HAP-1 (cell line): Measurements from ENCODE around the gene MED13.
A peak's percentile ranks its signal among the peaks of the same experiment; 100 is the strongest.

Source experiments
- DNase-seq, 2 experiments: peaks; one replicate each; pipeline ENCODE4 v3.0.0-alpha.2; 2016 to 2020; ENCODE audit warnings: low spot score in 2 of 2
- H3K27me3 ChIP-seq: fragments of 250-450 bp; sonication (Bioruptor Pico); 2 replicates; pipeline ENCODE4 v1.5.1; 2020; ENCODE audit warnings: low read depth, mild to moderate bottlenecking, moderate library complexity
- H3K36me3 ChIP-seq: fragments of 250-450 bp; sonication (Bioruptor Pico); replicated peaks from 2 replicates; pipeline ENCODE4 v1.5.1; 2020; ENCODE audit warnings: mild to moderate bottlenecking
- H3K4me1 ChIP-seq: fragments of 250-450 bp; sonication (Bioruptor Pico); 2 replicates; pipeline ENCODE4 v1.5.1; 2020; ENCODE audit warnings: mild to moderate bottlenecking
- H3K4me3 ChIP-seq: fragments of 250-450 bp; sonication (Bioruptor Pico); 2 replicates; pipeline ENCODE4 v1.5.1; 2020; ENCODE audit warnings: mild to moderate bottlenecking, moderate library complexity
- H3K9me3 ChIP-seq: fragments of 250-450 bp; sonication (Bioruptor Pico); 2 replicates; pipeline ENCODE4 v1.5.1; 2020; ENCODE audit warnings: mild to moderate bottlenecking, moderate library complexity
- in situ Hi-C: fragments of 300-500 bp; cut with MboI; formaldehyde crosslinking; loops from 3 replicates; pipeline ENCODE4 v1.14.3; 2020; ENCODE audit warnings: low sequenced_read_pairs, inconsistent platforms, mixed read lengths

MED13 gene

DNA sequence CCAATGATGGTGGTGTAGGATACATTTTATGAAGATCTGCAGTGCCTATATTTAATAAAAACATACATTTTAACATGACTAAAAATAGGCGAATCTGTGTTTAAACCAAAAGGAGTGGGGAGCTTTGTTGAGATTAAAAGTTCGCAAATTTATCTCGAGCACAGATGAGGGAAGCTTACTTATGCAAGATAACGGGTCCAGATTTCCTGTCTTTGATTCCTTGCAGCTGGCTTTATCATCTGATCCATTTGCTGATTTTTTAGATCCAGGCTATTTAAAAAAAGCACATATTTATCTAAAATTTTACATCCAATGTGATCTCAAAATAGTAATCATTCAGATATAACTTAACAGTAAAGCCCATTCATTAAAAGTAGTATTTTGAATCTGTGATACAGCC, 80.3 kb downstream of the MED13 start:
- no peak for DNase-seq
- Histone ChIP-seq H3K4me1 (no peaks in the 10 kb centered on the region), H3K36me3 (peaks cover 40% of the 10 kb centered on the region), H3K4me3 (no peak overlapping the region), H3K27me3 (no peaks in the 10 kb centered on the region), H3K9me3 (no peaks in the 10 kb centered on the region)
- in situ Hi-C loops: no loop called here

DNA sequence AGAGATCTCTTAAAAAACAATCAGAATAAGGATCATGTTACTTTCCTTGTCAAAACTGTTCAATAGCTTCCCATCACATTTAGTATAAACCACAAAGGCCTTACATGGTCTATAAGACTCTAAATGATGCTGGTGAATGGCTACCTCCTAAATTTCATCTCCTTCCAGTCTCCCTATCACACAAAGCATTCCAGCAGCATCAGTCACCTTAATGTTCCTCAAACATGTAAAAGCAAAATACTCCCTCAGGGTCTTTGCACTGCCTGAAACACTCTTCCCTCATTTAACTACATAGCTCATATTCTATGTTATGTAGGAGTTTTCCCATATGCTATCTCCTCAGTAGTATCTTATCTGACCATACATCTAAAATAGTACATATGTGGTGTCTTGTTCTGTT, 83.8 kb downstream of the MED13 start:
- Histone ChIP-seq H3K4me3 (no peak overlapping the region), H3K27me3 (no peaks in the 10 kb centered on the region), H3K4me1 (no peaks in the 10 kb centered on the region), H3K9me3 (no peaks in the 10 kb centered on the region), H3K36me3 (peaks cover 53% of the 10 kb centered on the region)
- DNase-seq: no peak
- in situ Hi-C loops: no loop called here

DNA sequence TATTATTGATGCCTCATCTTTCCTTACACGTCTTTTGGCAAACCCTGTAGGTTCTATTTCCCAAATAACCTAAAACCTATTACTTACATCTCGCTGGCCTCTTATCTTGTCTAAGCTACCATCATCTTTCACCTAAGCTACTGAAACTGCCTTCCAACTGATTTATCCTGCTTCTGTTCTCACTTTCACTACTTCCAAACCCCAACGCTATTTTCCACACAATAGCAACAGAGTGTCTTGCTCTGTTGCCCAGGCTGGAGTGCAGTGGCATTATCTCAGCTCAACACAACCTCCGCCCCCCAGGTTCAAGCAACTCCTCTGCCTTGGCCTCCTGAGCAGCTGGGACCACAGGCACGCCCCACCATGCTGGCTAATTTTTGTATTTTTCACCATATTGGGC, 84.5 kb downstream of the MED13 start:
- Histone ChIP-seq H3K27me3 (no peaks in the 10 kb centered on the region), H3K4me1 (no peaks in the 10 kb centered on the region), H3K9me3 (no peaks in the 10 kb centered on the region), H3K4me3 (no peak overlapping the region), H3K36me3 (peaks cover 53% of the 10 kb centered on the region)
- DNase-seq: no peak
- in situ Hi-C loops: no loop called here

DNA sequence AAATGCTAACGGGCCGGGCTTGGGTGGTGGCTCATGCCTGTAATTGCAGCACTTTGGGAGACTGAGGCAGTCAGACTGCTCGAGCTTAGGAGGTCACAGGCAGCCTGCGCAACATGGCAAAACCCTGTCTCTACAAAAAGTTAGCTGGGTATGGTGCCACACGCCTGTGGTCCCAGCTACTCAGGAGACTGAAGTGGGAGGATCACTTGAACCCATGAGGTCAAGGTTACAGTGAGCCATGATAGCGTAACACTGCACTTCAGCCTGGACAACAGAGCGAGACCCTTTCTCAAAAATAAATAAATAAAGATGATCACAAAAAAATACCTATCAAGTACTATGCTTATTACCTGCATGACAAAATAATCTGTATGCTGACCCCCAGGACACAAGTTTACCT, 91.0 kb downstream of the MED13 start:
- Histone ChIP-seq H3K4me3 (no peak overlapping the region), H3K9me3 (no peaks in the 10 kb centered on the region), H3K27me3 (no peaks in the 10 kb centered on the region), H3K36me3 (peaks cover 43% of the 10 kb centered on the region), H3K4me1 (no peaks in the 10 kb centered on the region)
- in situ Hi-C loops: no loop called here
- DNase-seq: no peak

DNA sequence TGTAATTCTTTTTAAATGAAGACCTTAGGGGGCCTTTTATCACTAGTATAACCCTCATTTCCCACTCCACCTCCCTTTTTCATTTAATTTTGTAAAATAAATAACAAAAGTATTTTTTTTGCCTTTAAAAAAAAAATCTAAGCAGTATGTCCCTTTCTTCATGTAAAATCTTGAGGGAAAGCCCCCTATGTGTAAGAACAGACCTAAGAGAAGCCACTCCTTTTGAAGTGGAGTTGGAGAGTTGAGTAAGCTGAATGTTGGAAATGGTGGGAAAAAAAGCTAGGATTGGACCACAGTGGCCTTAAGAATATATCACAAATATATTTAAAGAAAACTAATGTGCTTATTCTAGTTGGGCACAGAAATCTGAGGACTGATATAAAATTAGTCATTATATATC, 92.8 kb downstream of the MED13 start:
- no peaks in the 10 kb centered on the region for H3K4me1 ChIP-seq
- H3K27me3 ChIP-seq: no peaks in the 10 kb centered on the region
- peaks cover 43% of the 10 kb centered on the region for H3K36me3 ChIP-seq
- in situ Hi-C loops: no loop called here
- no peaks in the 10 kb centered on the region for H3K9me3 ChIP-seq
- no peak for DNase-seq
- H3K4me3 ChIP-seq: no peak overlapping the region

DNA sequence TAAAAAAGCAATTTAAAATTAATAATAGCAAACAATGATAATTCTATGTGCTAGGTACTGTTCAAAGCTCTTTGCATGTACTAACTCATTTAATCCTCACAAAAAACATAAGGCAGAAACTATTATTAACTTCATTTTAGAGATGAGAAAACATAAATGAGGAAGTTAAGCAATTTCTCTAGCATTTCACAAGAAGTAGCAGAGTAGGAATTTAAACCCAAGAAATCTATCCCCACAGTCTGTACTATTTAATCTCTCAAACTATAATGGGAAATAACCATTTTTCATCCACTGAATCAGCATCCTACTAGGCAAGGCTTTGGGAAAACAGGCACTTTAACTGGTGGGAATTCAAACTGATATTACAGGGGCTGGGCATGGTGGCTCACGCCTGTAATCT, 95.0 kb downstream of the MED13 start:
- Histone ChIP-seq H3K9me3 (no peaks in the 10 kb centered on the region), H3K4me1 (no peaks in the 10 kb centered on the region), H3K4me3 (no peak overlapping the region), H3K36me3 (peaks cover 58% of the 10 kb centered on the region), H3K27me3 (no peaks in the 10 kb centered on the region)
- no peak for DNase-seq
- in situ Hi-C loops: no loop called here

DNA sequence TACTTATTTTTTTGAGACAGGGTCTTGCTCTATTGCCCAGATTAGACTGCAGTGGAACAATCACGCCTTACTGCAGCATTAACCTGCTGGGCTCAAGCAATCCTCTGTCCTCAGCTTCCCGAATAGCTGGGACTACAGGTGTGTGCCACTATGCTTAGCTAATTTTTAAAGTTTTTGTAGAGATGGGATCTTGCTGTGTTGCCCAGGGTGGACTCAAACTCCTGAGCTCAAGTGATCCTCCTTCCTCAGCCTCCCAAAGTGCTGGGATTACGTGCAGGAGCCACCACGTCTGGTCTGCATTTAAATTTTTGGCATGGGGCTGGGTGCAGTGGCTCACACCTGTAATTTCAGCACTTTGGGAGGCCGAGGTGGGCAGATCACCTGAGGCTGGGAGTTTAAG, 96.3 kb downstream of the MED13 start:
- in situ Hi-C loops: no loop called here
- Histone ChIP-seq H3K36me3 (peaks cover 71% of the 10 kb centered on the region), H3K4me1 (no peaks in the 10 kb centered on the region), H3K9me3 (no peaks in the 10 kb centered on the region), H3K27me3 (no peaks in the 10 kb centered on the region), H3K4me3 (no peak overlapping the region)
- DNase-seq: no peak

DNA sequence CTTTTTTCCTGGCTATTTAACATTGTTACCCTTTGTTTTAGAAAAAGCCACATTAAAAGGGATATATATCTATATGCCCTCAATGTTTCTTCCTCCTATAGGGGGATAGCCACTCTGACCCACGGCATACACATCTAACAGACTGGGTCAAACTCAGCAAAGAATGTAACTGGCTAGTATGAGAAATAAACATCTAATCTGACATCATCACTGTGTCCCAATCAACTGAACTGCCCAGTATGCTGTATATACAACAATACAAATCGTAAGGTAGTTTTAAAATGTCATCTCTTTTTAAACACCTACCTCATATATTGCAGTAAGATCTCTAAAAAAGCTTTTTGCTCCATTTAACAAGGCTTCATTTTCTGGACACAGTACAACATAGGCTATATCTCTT, 97.3 kb downstream of the MED13 start:
- in situ Hi-C loops: no loop called here
- Histone ChIP-seq H3K4me3 (no peak overlapping the region), H3K4me1 (no peaks in the 10 kb centered on the region), H3K9me3 (no peaks in the 10 kb centered on the region), H3K27me3 (no peaks in the 10 kb centered on the region), H3K36me3 (peaks cover 67% of the 10 kb centered on the region)
- DNase-seq: no peak

DNA sequence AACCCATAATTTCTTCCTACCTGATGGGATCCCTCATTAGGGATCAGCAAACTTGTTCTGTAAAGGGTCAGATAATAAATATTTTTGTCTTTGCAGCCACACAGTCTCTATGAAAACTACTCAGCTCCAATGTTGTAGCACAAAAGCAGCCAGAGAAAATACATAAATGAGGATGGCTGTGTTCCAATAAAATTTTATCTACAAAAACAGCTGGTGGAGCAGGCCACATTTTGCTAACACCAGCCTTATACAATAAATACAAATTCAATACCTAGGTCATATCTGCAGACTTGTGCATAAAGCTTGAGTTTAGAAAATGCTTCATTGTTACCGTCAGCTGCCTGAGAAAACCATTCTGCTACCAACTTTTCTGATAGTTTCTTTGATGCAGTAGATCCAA, 98.9 kb downstream of the MED13 start:
- in situ Hi-C loops: no loop called here
- DNase-seq: no peak
- H3K9me3 ChIP-seq: no peaks in the 10 kb centered on the region
- no peaks in the 10 kb centered on the region for H3K27me3 ChIP-seq
- peaks cover 66% of the 10 kb centered on the region for H3K36me3 ChIP-seq
- H3K4me3 ChIP-seq: no peak overlapping the region
- no peaks in the 10 kb centered on the region for H3K4me1 ChIP-seq

DNA sequence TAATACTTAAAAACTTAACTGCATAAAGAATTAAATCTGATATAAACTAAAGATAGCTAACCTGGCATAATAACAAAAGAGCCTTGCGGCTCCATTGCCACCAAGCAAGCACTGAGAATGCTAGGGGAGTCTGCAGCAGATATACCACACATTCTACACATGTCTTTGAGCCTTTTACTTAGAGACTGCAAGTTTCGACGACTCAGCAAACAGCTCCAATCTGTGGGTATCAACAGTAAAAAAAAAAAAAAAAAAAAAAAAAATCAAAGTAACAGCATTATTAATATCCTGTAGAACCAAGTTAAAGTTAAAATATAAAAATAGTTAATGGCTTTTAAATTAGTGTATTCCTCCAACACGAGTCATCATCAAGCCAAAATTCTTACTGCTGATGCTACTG, 109.5 kb downstream of the MED13 start:
- H3K36me3 ChIP-seq: peaks cover 61% of the 10 kb centered on the region
- in situ Hi-C loops: no loop called here

DNA sequence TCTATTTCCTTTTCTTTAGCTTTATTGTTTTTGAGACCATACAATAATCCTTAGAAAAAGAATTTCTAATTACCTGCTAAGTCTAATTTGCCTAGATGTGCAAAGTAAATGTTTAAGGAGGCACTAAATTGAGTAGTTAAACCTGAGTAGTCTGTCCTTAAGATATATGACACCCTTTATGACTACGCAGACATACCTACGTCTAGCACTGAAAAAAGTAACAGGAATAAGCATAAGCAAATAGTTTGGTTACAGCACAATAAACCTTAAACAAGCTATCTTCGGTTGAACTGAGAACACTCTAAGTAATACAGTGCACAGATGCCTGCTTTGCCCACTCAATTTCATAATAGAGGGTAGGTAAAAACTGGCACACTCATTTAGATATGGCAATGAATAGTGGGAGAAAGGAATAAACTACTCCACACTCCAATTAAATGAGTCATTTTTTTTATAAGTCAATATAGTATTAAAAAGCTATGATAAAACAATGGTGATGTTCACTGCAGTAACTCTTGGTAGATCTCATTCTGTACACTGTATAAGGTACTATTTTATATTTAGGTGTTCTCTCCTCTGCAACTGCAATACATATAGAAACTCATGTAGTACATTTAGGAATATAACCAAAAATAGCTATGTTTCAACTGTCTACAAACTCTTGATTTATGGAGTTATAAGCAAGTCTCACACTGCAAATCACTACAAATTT, 117.6 kb downstream of the MED13 start:
- no peak for DNase-seq
- H3K36me3 ChIP-seq: peaks cover 63% of the 10 kb centered on the region
- no peak overlapping the region for H3K4me3 ChIP-seq
- H3K9me3 ChIP-seq: no peaks in the 10 kb centered on the region
- H3K27me3 ChIP-seq: no peaks in the 10 kb centered on the region
- in situ Hi-C loops: no loop called here
- H3K4me1 ChIP-seq: no peaks in the 10 kb centered on the region

More for the DNA sequence above, 109.5 kb downstream of the MED13 start:
- H3K4me1 ChIP-seq: no peaks in the 10 kb centered on the region
- H3K9me3 ChIP-seq: no peaks in the 10 kb centered on the region
- H3K4me3 ChIP-seq: no peak overlapping the region
- no peaks in the 10 kb centered on the region for H3K27me3 ChIP-seq
- DNase-seq: no peak

DNA sequence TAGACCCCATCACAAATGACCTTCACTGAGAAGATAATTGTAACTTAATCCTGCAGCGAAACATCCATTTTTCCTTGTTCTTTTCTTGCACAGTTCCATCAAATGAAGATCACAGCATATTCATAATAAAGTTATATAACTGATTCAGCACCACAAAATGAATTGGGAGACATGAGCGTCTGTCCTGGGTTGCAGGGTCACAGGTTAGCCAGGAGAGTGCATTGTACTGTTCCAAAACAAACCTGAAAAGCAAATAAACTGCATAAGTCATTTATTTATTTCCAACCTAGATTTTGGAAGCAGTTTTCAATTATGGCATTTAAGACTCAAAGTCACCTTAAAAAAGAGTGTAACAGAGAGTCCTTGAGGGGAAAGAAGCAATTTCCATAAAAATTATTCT, 118.7 kb downstream of the MED13 start:
- Histone ChIP-seq H3K4me1 (no peaks in the 10 kb centered on the region), H3K27me3 (no peaks in the 10 kb centered on the region), H3K9me3 (no peaks in the 10 kb centered on the region), H3K4me3 (no peak overlapping the region), H3K36me3 (peaks cover 57% of the 10 kb centered on the region)
- in situ Hi-C loops: no loop called here
- DNase-seq: no peak

DNA sequence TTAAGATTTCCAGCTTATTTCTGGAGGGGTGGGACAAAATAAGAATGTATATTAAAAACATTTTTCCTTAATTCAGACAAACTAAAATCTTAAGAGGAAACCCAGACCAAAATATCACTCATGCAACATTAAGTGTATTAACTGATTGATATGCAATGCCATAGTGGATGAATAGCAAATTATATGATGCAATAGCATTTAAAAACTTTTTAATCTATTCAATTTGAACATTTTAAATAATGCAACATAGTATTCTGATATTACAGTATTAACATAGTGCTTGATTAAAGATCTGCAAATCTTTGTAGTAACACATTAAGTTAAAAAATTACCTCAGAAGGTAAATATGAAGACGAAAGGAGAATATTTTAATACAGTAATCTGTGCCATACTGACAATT, 122.0 kb downstream of the MED13 start:
- H3K4me1 ChIP-seq: no peaks in the 10 kb centered on the region
- in situ Hi-C loops: no loop called here
- H3K36me3 ChIP-seq: peaks cover 31% of the 10 kb centered on the region
- H3K9me3 ChIP-seq: no peaks in the 10 kb centered on the region
- DNase-seq: no peak
- H3K27me3 ChIP-seq: no peaks in the 10 kb centered on the region
- no peak overlapping the region for H3K4me3 ChIP-seq

DNA sequence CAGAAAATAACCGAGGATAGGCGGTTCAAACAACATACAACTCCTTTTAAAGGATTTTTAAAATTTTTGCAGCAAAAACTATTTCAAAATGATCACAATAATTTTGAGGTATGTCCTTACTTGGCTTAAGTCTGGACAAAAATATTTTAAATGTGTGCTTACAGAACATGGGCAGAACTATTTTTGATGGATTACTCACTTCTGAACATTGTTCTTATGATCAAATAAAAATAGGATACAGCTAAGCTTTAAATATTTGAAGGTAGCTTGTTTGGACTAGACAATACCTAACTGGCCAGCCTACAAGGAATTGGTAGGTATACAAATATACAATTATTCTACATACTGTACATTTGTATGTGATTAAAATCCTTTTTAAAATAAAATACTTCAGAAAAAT, 123.0 kb downstream of the MED13 start:
- Histone ChIP-seq H3K4me1 (no peaks in the 10 kb centered on the region), H3K27me3 (no peaks in the 10 kb centered on the region), H3K36me3 (peaks cover 23% of the 10 kb centered on the region), H3K4me3 (no peak overlapping the region), H3K9me3 (no peaks in the 10 kb centered on the region)
- in situ Hi-C loops: no loop called here
- DNase-seq: no peak

DNA sequence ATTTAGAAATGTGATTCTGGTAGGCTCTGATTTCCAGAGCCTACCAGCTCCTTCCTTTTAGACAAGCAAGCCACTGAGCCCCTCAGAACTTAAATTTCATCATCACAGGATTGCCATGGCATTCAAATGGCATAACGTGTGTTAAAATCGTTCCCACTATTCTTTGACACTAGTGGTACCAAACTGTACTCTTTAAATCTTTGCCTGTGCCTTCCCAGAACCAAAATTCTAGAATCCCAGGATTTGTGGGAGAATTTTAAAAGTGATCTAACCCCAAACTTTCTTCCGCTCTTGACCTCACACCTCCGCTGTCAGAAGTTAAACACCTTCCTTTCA, 137.0 kb downstream of the MED13 start:
- DNase-seq: no peak
- peaks cover 10% of the 10 kb centered on the region for H3K36me3 ChIP-seq
- no peaks in the 10 kb centered on the region for H3K9me3 ChIP-seq
- in situ Hi-C loops: no loop called here
- peak overlapping the region; percentile 66 for H3K4me3 ChIP-seq
- peaks cover 10% of the 10 kb centered on the region for H3K4me1 ChIP-seq
- no peaks in the 10 kb centered on the region for H3K27me3 ChIP-seq
